Brain pericyte (primary cell): ENCODE data around the gene FH.

ENCODE experiments used
- DNase-seq: peaks from one replicate; pipeline ENCODE4 v3.0.0-alpha.2; 2012; ENCODE audit warnings: low read depth, low spot score

The FH gene

GRCh38 chr1:241519308-241520079 is at the start of gene FH:
FH (minus strand) TSS chr1:241519755; CDS start chr1:241519722, 33 bp downstream.
- peak; percentile 92 for DNase-seq

- DNase-seq: no peak
These were observed 41.3 kb upstream of the FH start for GRCh38 chr1:241560849-241561187.

- no peak for DNase-seq
These were observed 40.7 kb upstream of the FH start for GRCh38 chr1:241560146-241560848.

GRCh38 chr1:241557551-241558193 is 38.1 kb upstream of the FH start:
- DNase-seq: no peak

GRCh38 chr1:241557031-241557430 is 37.5 kb upstream of the FH start:
- no peak for DNase-seq

- no peak for DNase-seq
These were observed 36.0 kb upstream of the FH start for GRCh38 chr1:241555526-241555925.

- DNase-seq: no peak
These were observed 34.5 kb upstream of the FH start for GRCh38 chr1:241553886-241554592.

- DNase-seq: no peak
These were observed 32.4 kb upstream of the FH start for GRCh38 chr1:241551759-241552638.

GRCh38 chr1:241550318-241550717 is 30.8 kb upstream of the FH start:
- no peak for DNase-seq

GRCh38 chr1:241548008-241548407 is 28.5 kb upstream of the FH start:
- DNase-seq: no peak

- no peak for DNase-seq
These were observed 22.8 kb upstream of the FH start for GRCh38 chr1:241542199-241542907.

GRCh38 chr1:241536969-241537368 is 17.4 kb upstream of the FH start:
- DNase-seq: no peak

- no peak for DNase-seq
These were observed 16.7 kb upstream of the FH start for GRCh38 chr1:241536304-241536703.

- no peak for DNase-seq
These were observed 14.0 kb upstream of the FH start for GRCh38 chr1:241533326-241534115.

- no peak for DNase-seq
These were observed 13.3 kb upstream of the FH start for GRCh38 chr1:241532864-241533263.

GRCh38 chr1:241532162-241532531 is 12.6 kb upstream of the FH start, which contains the start of gene KMO:
KMO (plus strand) TSS chr1:241532378; CDS start chr1:241532445, 67 bp downstream.
- no peak for DNase-seq

GRCh38 chr1:241531195-241532161 is 11.9 kb upstream of the FH start:
- DNase-seq: peak; percentile 50

GRCh38 chr1:241527146-241527545 is 7.6 kb upstream of the FH start:
- DNase-seq: no peak
